ENCODE measurements around the gene TSPYL2.

Gene TSPYL2

DNA sequence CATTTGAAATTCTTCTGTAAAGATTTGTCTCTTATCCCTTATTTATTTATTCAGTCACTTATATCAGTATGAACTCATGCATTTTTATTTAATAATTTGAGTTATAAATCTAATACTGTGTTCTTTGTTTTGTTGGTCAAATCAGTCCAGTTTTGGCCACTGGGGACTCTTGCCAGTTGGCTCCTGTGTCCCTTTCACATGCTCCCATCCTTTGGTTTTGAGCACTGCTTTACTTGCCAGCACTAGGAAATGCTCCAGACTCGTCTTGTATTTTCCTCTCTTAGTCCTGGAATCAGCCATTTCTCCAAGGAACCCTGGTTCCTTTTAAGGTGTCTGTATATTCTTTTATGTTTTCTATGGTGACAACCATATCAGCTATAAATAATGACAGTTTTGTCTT lies 39.8 kb downstream of the TSPYL2 start:
- in situ Hi-C loops (cut with MboI; ENCODE audit: low sequenced_read_pairs), result no loop called here

DNA sequence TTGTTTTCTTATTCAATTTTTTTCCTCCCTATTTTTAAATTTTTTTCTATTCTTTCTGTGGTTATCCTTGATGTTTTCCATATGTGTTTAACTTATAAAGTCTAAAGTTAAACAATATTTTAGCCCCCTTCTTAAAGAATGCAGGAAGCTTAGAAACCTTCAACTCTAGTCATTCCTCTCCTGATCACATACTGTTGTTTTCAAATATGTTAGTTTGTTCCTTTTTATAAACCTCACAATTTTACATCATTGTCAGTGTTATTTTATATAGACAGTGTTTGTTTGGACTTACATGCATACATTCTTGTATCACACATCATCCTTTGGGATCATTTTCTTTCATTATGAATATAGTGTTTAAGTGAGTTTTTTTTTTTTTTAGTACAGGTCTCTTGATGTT lies 43.3 kb downstream of the TSPYL2 start:
- in situ Hi-C loops (cut with MboI; ENCODE audit: low sequenced_read_pairs), result no loop called here

DNA sequence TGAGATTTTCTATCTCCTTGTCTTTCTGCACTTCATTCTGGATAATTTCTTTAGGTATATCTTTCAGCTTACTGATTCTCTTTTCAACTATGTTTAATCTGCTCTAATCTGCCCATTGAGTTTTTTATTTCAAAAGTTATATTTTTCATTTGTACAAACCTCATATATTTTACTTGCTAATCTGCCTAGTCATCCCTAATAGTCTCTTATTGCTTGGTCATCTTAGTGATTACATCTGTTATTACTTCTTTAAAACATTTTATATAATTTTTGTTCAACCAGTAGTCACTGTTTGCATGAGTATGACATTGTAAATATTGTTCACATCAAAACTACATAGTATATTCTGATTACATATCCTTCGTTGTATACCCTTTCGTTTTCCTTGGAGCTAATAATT lies 44.2 kb downstream of the TSPYL2 start:
- in situ Hi-C loops (cut with MboI; ENCODE audit: low sequenced_read_pairs), result no loop called here

DNA sequence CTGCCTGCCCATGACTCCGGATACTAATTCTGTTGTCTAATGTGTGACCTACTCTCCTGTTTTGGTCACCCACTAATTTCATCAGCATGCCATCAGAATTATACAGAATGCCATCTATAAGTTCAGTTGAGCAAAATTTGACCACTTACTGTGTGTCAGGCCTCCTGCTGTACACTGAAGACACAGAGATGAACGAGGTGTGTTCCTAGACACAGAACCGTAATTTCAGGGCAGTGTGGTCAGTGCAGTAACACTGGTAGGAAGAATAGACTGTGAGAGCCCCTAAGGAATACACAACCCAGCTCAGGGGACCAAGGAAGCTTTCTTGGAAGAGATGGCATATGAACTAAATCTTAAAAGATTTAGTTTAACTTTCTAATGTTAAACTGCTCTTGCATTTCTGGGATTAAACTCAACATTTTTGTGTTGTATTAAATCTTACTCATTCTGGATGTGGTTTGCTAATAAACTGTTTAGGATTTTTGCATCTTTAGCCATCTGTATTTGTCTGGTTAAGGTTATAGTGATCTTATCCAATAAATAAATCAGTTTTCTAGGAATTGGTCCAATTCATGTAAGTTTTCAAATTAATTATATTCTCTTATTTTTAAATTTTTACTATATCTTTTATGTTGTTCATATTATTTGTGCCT lies 46.1 kb downstream of the TSPYL2 start:
- in situ Hi-C loops (cut with MboI; ENCODE audit: low sequenced_read_pairs), result no loop called here

DNA sequence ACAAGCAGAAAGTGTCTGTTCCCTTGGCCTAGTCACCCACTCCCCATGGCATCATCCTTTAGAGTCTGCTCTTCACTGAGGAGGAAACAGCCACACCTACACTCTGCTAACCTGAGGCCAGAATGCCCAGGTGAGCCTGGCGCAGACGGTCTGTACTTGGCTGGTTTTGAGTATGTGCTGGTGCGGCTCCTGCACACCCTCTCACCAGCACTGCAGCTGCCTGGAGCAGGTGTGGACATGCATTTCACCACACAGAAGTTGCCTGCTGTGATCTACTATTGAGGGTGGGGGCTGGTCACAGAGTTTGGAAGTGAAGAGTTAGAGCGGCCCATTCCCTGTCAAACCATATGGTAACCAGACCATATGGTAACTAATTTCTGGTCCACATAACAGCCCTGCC lies 51.2 kb downstream of the TSPYL2 start:
- in situ Hi-C loops (cut with MboI; ENCODE audit: low sequenced_read_pairs), result no loop called here

DNA sequence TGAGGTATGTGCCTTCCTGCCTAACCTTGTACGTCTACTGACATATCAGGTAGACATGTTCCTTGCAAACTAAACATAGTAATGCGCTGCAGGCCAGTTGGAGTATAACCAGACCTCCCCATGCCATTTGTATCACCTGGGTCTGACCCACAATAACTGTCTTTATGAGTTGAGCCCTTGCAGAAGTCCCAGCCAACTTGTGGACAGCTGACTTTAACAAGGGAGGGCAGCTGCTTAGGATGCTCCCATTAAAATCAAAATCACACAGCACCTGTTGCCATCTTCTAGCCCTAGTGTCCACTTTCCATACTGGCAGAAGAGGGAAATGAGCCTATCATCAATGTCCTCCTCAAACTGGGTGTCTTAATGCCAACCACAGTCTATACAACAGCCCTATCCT lies 53.4 kb downstream of the TSPYL2 start:
- in situ Hi-C loops (cut with MboI; ENCODE audit: low sequenced_read_pairs), result no loop called here
